Thoracic aorta (tissue), 2 donors: ENCODE results near the gene CTSK. TPM values are rescaled to one million over a fixed set of nuclear protein-coding genes. Genes with fewer than 3 reads are reported as not detected.

Experiments used
- ATAC-seq: fragments of 150-250 bp; one replicate; pipeline ENCODE4 v1.8.0; 2017; ENCODE audit warnings: low read depth; ENCODE audit not compliant: insufficient number of reproducible peaks, low FRiP score
- DNase-seq: peaks from one replicate; pipeline ENCODE4 v3.0.0-alpha.2; 2020; ENCODE audit warnings: low spot score
- H3K27ac ChIP-seq, 2 donors: fragments of 200-600 bp; sonication (generic); 1 replicate in 1 of 2; 2 replicates in 1 of 2; pipeline ENCODE4 v1.5.1; 2016; ENCODE audit warnings: mild to moderate bottlenecking in 2 of 2, moderate library complexity in 2 of 2
- H3K27me3 ChIP-seq: fragments of 200-600 bp; sonication (generic); replicated peaks from 2 replicates; pipeline ENCODE4 v1.6.0; 2016; ENCODE audit warnings: mild to moderate bottlenecking; ENCODE audit not compliant: insufficient read depth
- H3K36me3 ChIP-seq: fragments of 200-600 bp; sonication (generic); one replicate; pipeline ENCODE4 v1.5.1; 2016
- H3K4me1 ChIP-seq, 2 donors: fragments of 200-600 bp; sonication (generic); 1 replicate in 1 of 2; 2 replicates in 1 of 2; pipeline versions ENCODE4 v1.5.1 to v1.6.0; 2016; ENCODE audit warnings: low read depth in 2 of 2, mild to moderate bottlenecking in 1 of 2; ENCODE audit not compliant: control insufficient read depth in 1 of 2
- H3K4me3 ChIP-seq: fragments of 200-600 bp; sonication (generic); 2 replicates; pipeline ENCODE4 v1.5.1; 2016; ENCODE audit warnings: mild to moderate bottlenecking
- H3K9me3 ChIP-seq: fragments of 200-600 bp; sonication (generic); 2 replicates; pipeline ENCODE4 v1.5.1; 2016
- CTCF ChIP-seq: fragments of 200-600 bp; sonication (generic); IDR thresholded peaks from one replicate; pipeline ENCODE4 v1.5.1; 2019; ENCODE audit warnings: antibody characterized with exemption
- total RNA-seq, 2 donors: library from RNA; depleted of rRNA; stranded (reverse); fragments of >200 nt; gene quantifications; one replicate each; pipeline versions ENCODE4 v1.1.0 to v1.2.3, GENCODE V29; 2016

Gene CTSK
- total RNA-seq, 2 donors from 2014 or later, result 70.7 to 117 TPM

GRCh38 chr1:150765296-150765976 lies 42.6 kb downstream of the CTSK start, which contains the start of gene CTSS:
Gene CTSS, minus strand, starts transcription at chr1:150765778. Its CDS starts 1,015 bp downstream, at chr1:150764763.
- H3K9me3 ChIP-seq, result no peaks in the 10 kb centered on the region
- TF ChIP-seq CTCF, result no peak
- peaks cover 4 to 5% of the 10 kb centered on the region in 2 donors for H3K4me1 ChIP-seq
- no peak for ATAC-seq
- DNase-seq, result no peak
- H3K27me3 ChIP-seq, result no peaks in the 10 kb centered on the region
- peak within 1 kb of the TSS; percentile 66 for H3K4me3 ChIP-seq
- peak within 1 kb of the TSS in 1 of 2 donors; percentile 43 for H3K27ac ChIP-seq
- H3K36me3 ChIP-seq, result no peaks in the 10 kb centered on the region

- H3K4me1 ChIP-seq, result peaks cover 4 to 5% of the 10 kb centered on the region in 2 donors
- no peaks in the 10 kb centered on the region for H3K9me3 ChIP-seq
- no peaks in the 10 kb centered on the region for H3K36me3 ChIP-seq
- peak overlapping the region; percentile 66 for H3K4me3 ChIP-seq
- ATAC-seq (no peak), DNase-seq (no peak)
- no peaks in the 10 kb centered on the region for H3K27me3 ChIP-seq
- no peak overlapping the region for H3K27ac ChIP-seq
- no peak for TF ChIP-seq CTCF
These were observed 43.4 kb downstream of the CTSK start for GRCh38 chr1:150764617-150765101.

DNA sequence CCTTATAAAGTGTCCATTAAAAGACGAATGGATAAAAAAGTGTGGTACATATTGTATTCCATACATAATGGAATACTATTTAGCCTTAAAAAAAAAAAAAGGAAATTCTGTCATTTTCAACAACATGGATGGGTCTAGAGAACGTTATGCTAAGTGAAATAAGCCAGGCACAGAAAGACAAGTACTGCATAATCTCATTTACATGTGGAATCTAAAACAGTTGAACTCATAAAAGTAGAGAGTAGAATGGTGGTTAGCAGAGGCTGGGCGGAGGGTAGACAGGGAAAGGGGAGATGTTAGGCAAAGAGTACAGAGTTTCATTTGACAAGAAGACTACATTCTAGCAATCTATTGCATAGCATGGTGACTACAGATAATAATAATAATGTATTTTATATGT lies 45.0 kb downstream of the CTSK start:
- H3K4me1 ChIP-seq, result peaks cover 4 to 5% of the 10 kb centered on the region in 2 donors
- no peak overlapping the region for H3K4me3 ChIP-seq
- DNase-seq (no peak), ATAC-seq (no peak)
- no peaks in the 10 kb centered on the region for H3K27me3 ChIP-seq
- H3K27ac ChIP-seq, result no peak overlapping the region
- TF ChIP-seq CTCF, result no peak
- no peaks in the 10 kb centered on the region for H3K9me3 ChIP-seq
- no peaks in the 10 kb centered on the region for H3K36me3 ChIP-seq

GRCh38 chr1:150762552-150762951 lies 45.5 kb downstream of the CTSK start:
- no peak for TF ChIP-seq CTCF
- Histone ChIP-seq H3K27me3 (no peaks in the 10 kb centered on the region), H3K4me3 (no peak overlapping the region), H3K4me1 (peaks cover 4 to 5% of the 10 kb centered on the region in 2 donors), H3K9me3 (no peaks in the 10 kb centered on the region), H3K36me3 (no peaks in the 10 kb centered on the region), H3K27ac (no peak overlapping the region)
- ATAC-seq, result no peak
- DNase-seq, result no peak

GRCh38 chr1:150761801-150762200 lies 46.3 kb downstream of the CTSK start:
- no peaks in the 10 kb centered on the region for H3K36me3 ChIP-seq
- H3K27ac ChIP-seq, result no peak overlapping the region
- H3K4me3 ChIP-seq, result no peak overlapping the region
- TF ChIP-seq CTCF, result no peak
- H3K4me1 ChIP-seq, result peaks cover 4 to 5% of the 10 kb centered on the region in 2 donors
- no peaks in the 10 kb centered on the region for H3K9me3 ChIP-seq
- DNase-seq (no peak), ATAC-seq (no peak)
- no peaks in the 10 kb centered on the region for H3K27me3 ChIP-seq
